Activated CD8-positive, alpha-beta memory T cell treated with anti-CD3 and anti-CD28 coated beads, Interleukin-2, amount 50 U/mL, for 1 hour (primary cell): ENCODE measurements around the gene SWT1.
"Not testable (repeated sequence)": the region's sequence is repeated elsewhere in the genome, so short reads cannot be mapped to it uniquely, and the experiment has no call there.

Experiments used
- DNase-seq: peaks from one replicate; pipeline ENCODE4 v3.0.0-alpha.2; 2020; ENCODE audit errors: extremely low read depth

Gene SWT1

GRCh38 chr1:185318431-185319138 lies 161.6 kb downstream of the SWT1 start:
- DNase-seq: no peak

GRCh38 chr1:185319139-185319475 lies 162.1 kb downstream of the SWT1 start:
- DNase-seq: no peak

- DNase-seq: not testable (repeated sequence)
Measured at GRCh38 chr1:185321104-185321503, 164.1 kb downstream of the SWT1 start.

- DNase-seq: not testable (repeated sequence)
Measured at GRCh38 chr1:185321653-185322221, 164.8 kb downstream of the SWT1 start.

- no peak for DNase-seq
Measured at GRCh38 chr1:185322636-185323035, 165.7 kb downstream of the SWT1 start.

GRCh38 chr1:185324118-185324517 lies 167.2 kb downstream of the SWT1 start:
- no peak for DNase-seq

- DNase-seq: no peak
Measured at GRCh38 chr1:185325413-185325812, 168.4 kb downstream of the SWT1 start.

GRCh38 chr1:185328255-185328654 lies 171.3 kb downstream of the SWT1 start:
- no peak for DNase-seq

- no peak for DNase-seq
Measured at GRCh38 chr1:185334182-185334581, 177.2 kb downstream of the SWT1 start.

- no peak for DNase-seq
Measured at GRCh38 chr1:185337246-185337645, 180.3 kb downstream of the SWT1 start.

GRCh38 chr1:185338719-185339622 lies 182.0 kb downstream of the SWT1 start:
- DNase-seq: no peak

GRCh38 chr1:185341196-185341781 lies 184.3 kb downstream of the SWT1 start:
- DNase-seq: no peak
